ENCODE data around the gene SMOC1. TPM values are rescaled to one million over a fixed set of nuclear protein-coding genes. Genes with fewer than 3 reads are reported as not detected.

SMOC1 gene
- total and polyA plus RNA-seq, 2 of the 8 experiments (the other 6 are each of a cell fraction or from before 2014, with no cell fraction given): 1.6 to 2.4 TPM

DNA sequence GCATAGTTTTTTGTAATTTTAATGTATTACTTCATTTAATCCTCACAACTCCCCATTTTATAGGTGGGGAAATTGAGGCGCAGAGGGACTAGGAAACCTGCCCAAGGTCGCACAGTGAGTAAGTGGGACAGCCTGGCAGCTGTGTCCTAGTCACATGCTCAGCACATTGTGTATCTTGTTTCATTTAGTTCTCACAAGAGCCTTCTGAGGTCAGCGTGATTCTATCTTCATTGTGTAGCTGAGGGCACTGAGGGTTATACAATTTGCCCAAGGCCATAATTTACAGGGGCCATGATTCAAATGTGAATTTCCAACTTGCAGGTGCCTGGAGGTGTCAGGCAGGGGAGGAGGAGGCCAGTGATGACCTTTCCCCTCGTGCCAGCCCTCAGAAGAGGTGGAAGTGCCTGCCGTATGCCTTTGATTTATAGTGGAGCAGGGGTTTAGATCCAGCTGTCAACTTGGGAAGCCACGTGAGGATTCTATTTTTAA, 30.3 kb upstream of the SMOC1 start:
- no peak for TF ChIP-seq ATF3 (IDR thresholded peaks at IDR 0.05; ENCODE audit: insufficient read depth, low read depth, low read length)
- no peak for TF ChIP-seq MAX (IDR thresholded peaks at IDR 0.05)
- Histone ChIP-seq H3K4ac (replicated peaks; ENCODE audit: insufficient read length, low read depth, low read length) (no peak overlapping the region), H2BK12ac (ENCODE audit: low read depth, low read length) (no peak overlapping the region), H3K27ac (ENCODE audit: low read depth, low read length) (no peak overlapping the region), H4K20me1 (replicated peaks in 1 of 2; ENCODE audit: control insufficient read depth in 1 of 2, insufficient read depth in 2 of 2, low read length in 2 of 2) (no peaks in the 10 kb centered on the region), H3K18ac (ENCODE audit: extremely low read depth, low read length) (no peak overlapping the region), H3K27me3 (replicated peaks in 1 of 4; ENCODE audit: control insufficient read depth in 3 of 4, extremely low read depth in 1 of 4, insufficient read depth in 3 of 4, low read length in 3 of 4) (no peaks in the 10 kb centered on the region; a peak in 1 of 7 replicates), H3K9me3 (ENCODE audit: insufficient read depth in 2 of 2, low read depth in 1 of 2, low read length in 1 of 2) (no peaks in the 10 kb centered on the region), H2BK20ac (ENCODE audit: low read length) (no peak overlapping the region), H3K14ac (ENCODE audit: insufficient read length) (no peak overlapping the region), H4K8ac (ENCODE audit: extremely low read depth, insufficient read depth, low read length) (no peak overlapping the region), H3K23ac (ENCODE audit: insufficient read length) (no peak overlapping the region), H4K5ac (ENCODE audit: insufficient read length, low read depth, low read length) (no peak overlapping the region), H3K9ac (replicated peaks in 1 of 4; ENCODE audit: extremely low read depth in 1 of 4, low read depth in 3 of 4, low read length in 3 of 4) (no peak overlapping the region), H4K91ac (replicated peaks; ENCODE audit: insufficient read length, low read length) (no peak overlapping the region), H3K4me3 (ENCODE audit: extremely low read depth in 1 of 4, insufficient read depth in 2 of 4, low read depth in 3 of 4, low read length in 4 of 4) (no peak overlapping the region), H3K79me2 (ENCODE audit: control insufficient read depth in 1 of 2, insufficient read depth in 2 of 2, low read length in 2 of 2) (no peaks in the 10 kb centered on the region), H3K56ac (replicated peaks; ENCODE audit: insufficient read length, low read depth, low read length) (no peak overlapping the region), H3K4me1 (replicated peaks in 1 of 4; ENCODE audit: control insufficient read depth in 3 of 4, insufficient read depth in 4 of 4, low read length in 3 of 4) (peaks cover 0 to 3% (median 0%) of the 10 kb centered on the region in 4 experiments; a peak in 2 of 7 replicates), H3K79me1 (ENCODE audit: low read depth, low read length) (no peaks in the 10 kb centered on the region), H3K36me3 (ENCODE audit: control insufficient read depth in 2 of 4, insufficient read depth in 4 of 4, low read length in 3 of 4) (no peaks in the 10 kb centered on the region), H2AFZ (ENCODE audit: low read length) (no peak overlapping the region), H2AK5ac (ENCODE audit: low read depth, low read length) (no peak overlapping the region), H3K23me2 (ENCODE audit: low read depth, low read length) (no peaks in the 10 kb centered on the region), H2BK120ac (replicated peaks; ENCODE audit: low read depth, low read length) (no peak overlapping the region), H2BK5ac (ENCODE audit: low read depth, low read length) (no peak overlapping the region), H3K4me2 (ENCODE audit: insufficient read depth in 1 of 2, low read depth in 2 of 2, low read length in 2 of 2) (no peak overlapping the region), H2BK15ac (ENCODE audit: low read length) (no peak overlapping the region)
- DNase-seq (ENCODE audit: low read depth in 1 of 2, low spot score in 2 of 2) (no peak), FAIRE-seq (no peak)
- POLR2A ChIA-PET (ENCODE audit: partially characterized antibody): interaction anchor here (1.0 kb wide), 1 partner anchor 30 kb away, joined by 3 read pairs; the partner anchor contains the start of gene SMOC1
- WGBS, 2 experiments (ENCODE audit: extremely low coverage in 1 of 2, insufficient coverage in 1 of 2, insufficient read length in 1 of 2, insufficient replicate concordance in 2 of 2, low coverage in 1 of 2, low lambda C conversion rate in 2 of 2, missing lambda C conversion rate in 1 of 2): 86% methylated on average over 6 of the region's 6 CpGs; no CpG with 5 or more reads in 1 of the 2 experiments
- CTCF ChIA-PET (ENCODE audit: partially characterized antibody): interaction anchor here (0.8 to 1.9 kb wide), 3 partner anchors 23 to 165 kb away, joined by 3 to 5 read pairs (median 4); no protein-coding TSS in a partner anchor

Measured in H1 (cell line).